NCI-H524 (cell line): ENCODE results near the gene NLGN1.
"Not testable (repeated sequence)": the region's sequence is repeated elsewhere in the genome, so short reads cannot be mapped to it uniquely, and the experiment has no call there.

Experiments used
- DNase-seq, 2 experiments: peaks; one replicate each; lab custom pipeline; 2025; lab: John Stamatoyannopoulos, UW

The NLGN1 gene

GRCh38 chr3:174169736-174170135 is 772.2 kb downstream of the NLGN1 start:
- no peak for DNase-seq

GRCh38 chr3:174170248-174170647 is 772.7 kb downstream of the NLGN1 start:
- DNase-seq = peak in 1 of 2 experiments; percentile 23

- DNase-seq = no peak
Observed at GRCh38 chr3:174186377-174186989, 788.9 kb downstream of the NLGN1 start.

GRCh38 chr3:174191380-174191779 is 793.8 kb downstream of the NLGN1 start:
- DNase-seq = no peak

GRCh38 chr3:174191895-174192294 is 794.4 kb downstream of the NLGN1 start:
- DNase-seq = no peak

- no peak for DNase-seq
Observed at GRCh38 chr3:174192471-174192870, 794.9 kb downstream of the NLGN1 start.

GRCh38 chr3:174193604-174194003 is 796.1 kb downstream of the NLGN1 start:
- DNase-seq = no peak

- no peak for DNase-seq
Observed at GRCh38 chr3:174197416-174197815, 799.9 kb downstream of the NLGN1 start.

- DNase-seq = no peak
Observed at GRCh38 chr3:174198199-174198598, 800.7 kb downstream of the NLGN1 start.

- no peak for DNase-seq
Observed at GRCh38 chr3:174199696-174200095, 802.2 kb downstream of the NLGN1 start.

GRCh38 chr3:174202116-174202515 is 804.6 kb downstream of the NLGN1 start:
- no peak for DNase-seq

- DNase-seq = no peak
Observed at GRCh38 chr3:174202561-174202960, 805.0 kb downstream of the NLGN1 start.

- DNase-seq = no peak
Observed at GRCh38 chr3:174204765-174205164, 807.2 kb downstream of the NLGN1 start.

- no peak for DNase-seq
Observed at GRCh38 chr3:174206607-174207192, 809.2 kb downstream of the NLGN1 start.

- no peak for DNase-seq
Observed at GRCh38 chr3:174208161-174208560, 810.6 kb downstream of the NLGN1 start.

- DNase-seq = not testable (repeated sequence)
Observed at GRCh38 chr3:174211896-174212295, 814.4 kb downstream of the NLGN1 start.

- DNase-seq = no peak
Observed at GRCh38 chr3:174215456-174215855, 817.9 kb downstream of the NLGN1 start.

GRCh38 chr3:174216019-174216418 is 818.5 kb downstream of the NLGN1 start:
- DNase-seq = no peak

- peak; percentile 43 to 69 for DNase-seq
Observed at GRCh38 chr3:174216946-174217718, 819.6 kb downstream of the NLGN1 start.

- no peak for DNase-seq
Observed at GRCh38 chr3:174218016-174218415, 820.5 kb downstream of the NLGN1 start.

- no peak for DNase-seq
Observed at GRCh38 chr3:174219738-174220137, 822.2 kb downstream of the NLGN1 start.

- no peak for DNase-seq
Observed at GRCh38 chr3:174220775-174221554, 823.4 kb downstream of the NLGN1 start.
